ENCODE results near the gene DEPDC5.

The DEPDC5 gene

GRCh38 chr22:31932863-31933262, 179.0 kb downstream of the DEPDC5 start:
- ChIA-PET POLR2A (no interaction called here), CTCF (no interaction called here)
- H3K4me3 ChIP-seq (ENCODE audit: low read depth, low read length): no peak overlapping the region
- TF ChIP-seq CTCF (IDR thresholded peaks at IDR 0.05; ENCODE audit: insufficient read depth, low read length, missing control alignments): no peak
- no peak for DNase-seq (ENCODE audit: low read depth, low spot score)

GRCh38 chr22:31933406-31933805, 179.6 kb downstream of the DEPDC5 start:
- DNase-seq (ENCODE audit: low read depth, low spot score): no peak
- no peak overlapping the region for H3K4me3 ChIP-seq (ENCODE audit: low read depth, low read length)
- TF ChIP-seq CTCF (IDR thresholded peaks at IDR 0.05; ENCODE audit: insufficient read depth, low read length, missing control alignments): no peak
- ChIA-PET POLR2A (no interaction called here), CTCF (no interaction called here)

- no peak for TF ChIP-seq CTCF (IDR thresholded peaks at IDR 0.05; ENCODE audit: insufficient read depth, low read length, missing control alignments)
- ChIA-PET POLR2A (no interaction called here), CTCF (no interaction called here)
- no peak for DNase-seq (ENCODE audit: low read depth, low spot score)
- no peak overlapping the region for H3K4me3 ChIP-seq (ENCODE audit: low read depth, low read length)
Measured at GRCh38 chr22:31933816-31934482, 180.1 kb downstream of the DEPDC5 start.

- TF ChIP-seq CTCF (IDR thresholded peaks at IDR 0.05; ENCODE audit: insufficient read depth, low read length, missing control alignments): no peak
- CTCF ChIA-PET: interaction anchor here (1.0 kb wide), 1 partner anchor 34 kb away, joined by 3 read pairs; no protein-coding TSS in a partner anchor
- POLR2A ChIA-PET: interaction anchor here (0.6 kb wide), 1 partner anchor 50 kb away, joined by 3 read pairs; no protein-coding TSS in a partner anchor
- H3K4me3 ChIP-seq (ENCODE audit: low read depth, low read length): no peak overlapping the region
- DNase-seq (ENCODE audit: low read depth, low spot score): no peak
Measured at GRCh38 chr22:31935961-31936635, 182.3 kb downstream of the DEPDC5 start.

- ChIA-PET CTCF (no interaction called here), POLR2A (no interaction called here)
- TF ChIP-seq CTCF (IDR thresholded peaks at IDR 0.05; ENCODE audit: insufficient read depth, low read length, missing control alignments): no peak
- no peak overlapping the region for H3K4me3 ChIP-seq (ENCODE audit: low read depth, low read length)
- no peak for DNase-seq (ENCODE audit: low read depth, low spot score)
Measured at GRCh38 chr22:31937341-31937740, 183.5 kb downstream of the DEPDC5 start.

GRCh38 chr22:31938296-31938695, 184.5 kb downstream of the DEPDC5 start:
- POLR2A ChIA-PET: no interaction called here
- CTCF ChIA-PET: interaction anchor here (0.5 kb wide), 1 partner anchor 109 kb away, joined by 3 read pairs; no protein-coding TSS in a partner anchor
- DNase-seq (ENCODE audit: low read depth, low spot score): no peak
- no peak overlapping the region for H3K4me3 ChIP-seq (ENCODE audit: low read depth, low read length)
- no peak for TF ChIP-seq CTCF (IDR thresholded peaks at IDR 0.05; ENCODE audit: insufficient read depth, low read length, missing control alignments)
